ENCODE data around the gene RBM7.

The RBM7 gene

GRCh38 chr11:114448749-114449482 lies 48.5 kb downstream of the RBM7 start:
- TF ChIP-seq CTCF (conservative IDR thresholded peaks at IDR 0.05), result no peak
- H3K27ac ChIP-seq, result peak overlapping the region; percentile 36; the same call in 1 of the 2 replicates

GRCh38 chr11:114449845-114450244 lies 49.4 kb downstream of the RBM7 start:
- TF ChIP-seq CTCF (conservative IDR thresholded peaks at IDR 0.05), result no peak
- H3K27ac ChIP-seq, result no peak overlapping the region

GRCh38 chr11:114452399-114452798 lies 51.9 kb downstream of the RBM7 start:
- H3K27ac ChIP-seq, result no peak overlapping the region
- no peak for TF ChIP-seq CTCF (conservative IDR thresholded peaks at IDR 0.05)

Data from VCaP (cell line).